EL (cell line): Measurements from ENCODE around the gene PRTFDC1.
"Not testable (repeated sequence)": the region's sequence is repeated elsewhere in the genome, so short reads cannot be mapped to it uniquely, and the experiment has no call there.

Experiments
- DNase-seq: peaks from one replicate; pipeline ENCODE4 v3.0.0-alpha.2; 2016

The PRTFDC1 gene

GRCh38 chr10:24929056-24929544 lies 23.3 kb downstream of the PRTFDC1 start:
- DNase-seq, result no peak

GRCh38 chr10:24928163-24928562 lies 24.2 kb downstream of the PRTFDC1 start:
- no peak for DNase-seq

- no peak for DNase-seq
Observed at GRCh38 chr10:24926557-24926956, 25.8 kb downstream of the PRTFDC1 start.

GRCh38 chr10:24925799-24926198 lies 26.6 kb downstream of the PRTFDC1 start:
- DNase-seq, result no peak

- not testable (repeated sequence) for DNase-seq
Observed at GRCh38 chr10:24924483-24924882, 27.9 kb downstream of the PRTFDC1 start.

GRCh38 chr10:24922222-24922868 lies 30.1 kb downstream of the PRTFDC1 start:
- not testable (repeated sequence) for DNase-seq

- DNase-seq, result peak; percentile 93
Observed at GRCh38 chr10:24920907-24921881, 31.2 kb downstream of the PRTFDC1 start.

GRCh38 chr10:24920192-24920591 lies 32.2 kb downstream of the PRTFDC1 start:
- DNase-seq, result not testable (repeated sequence)

- not testable (repeated sequence) for DNase-seq
Observed at GRCh38 chr10:24919629-24920028, 32.8 kb downstream of the PRTFDC1 start.

GRCh38 chr10:24917979-24918378 lies 34.4 kb downstream of the PRTFDC1 start:
- no peak for DNase-seq

- no peak for DNase-seq
Observed at GRCh38 chr10:24917493-24917892, 34.9 kb downstream of the PRTFDC1 start.

- no peak for DNase-seq
Observed at GRCh38 chr10:24916365-24916764, 36.0 kb downstream of the PRTFDC1 start.

GRCh38 chr10:24915304-24915703 lies 37.1 kb downstream of the PRTFDC1 start:
- DNase-seq, result no peak

- no peak for DNase-seq
Observed at GRCh38 chr10:24914148-24914547, 38.3 kb downstream of the PRTFDC1 start.

GRCh38 chr10:24912215-24912614 lies 40.2 kb downstream of the PRTFDC1 start:
- DNase-seq, result peak; percentile 58

- DNase-seq, result no peak
Observed at GRCh38 chr10:24911029-24911428, 41.4 kb downstream of the PRTFDC1 start.

- no peak for DNase-seq
Observed at GRCh38 chr10:24910574-24910973, 41.8 kb downstream of the PRTFDC1 start.

- DNase-seq, result peak; percentile 76
Observed at GRCh38 chr10:24908793-24909423, 43.5 kb downstream of the PRTFDC1 start.

GRCh38 chr10:24907956-24908355 lies 44.5 kb downstream of the PRTFDC1 start:
- DNase-seq, result no peak

GRCh38 chr10:24906372-24906771 lies 46.0 kb downstream of the PRTFDC1 start:
- no peak for DNase-seq

GRCh38 chr10:24904824-24905223 lies 47.6 kb downstream of the PRTFDC1 start:
- no peak for DNase-seq

GRCh38 chr10:24902400-24902728 lies 50.0 kb downstream of the PRTFDC1 start:
- no peak for DNase-seq

GRCh38 chr10:24901686-24902399 lies 50.6 kb downstream of the PRTFDC1 start:
- peak; percentile 94 for DNase-seq
